IMR-90 (cell line): Measurements from ENCODE around the gene FNDC3A. TPM values are rescaled to one million over a fixed set of nuclear protein-coding genes. Genes with fewer than 3 reads are reported as not detected.

Source experiments
- ATAC-seq: fragments of 200-7000 bp; cut with Tn5 transposase; 2 replicates; pipeline ENCODE4 v1.9.1; 2020; ENCODE audit warnings: low read depth, mild to moderate bottlenecking, moderate library complexity
- BruUV-seq: library from RNA; stranded (reverse); fragments of 400-500 nt; replicated peaks from 2 replicates; lab custom pipeline; 2021; lab: Mats Ljungman, UMichigan
- CTCF ChIA-PET: fragments of 300-600 bp; formaldehyde crosslinking; extraction: SDS; loops from one replicate; lab custom pipeline; 2021; ENCODE audit warnings: antibody characterized with exemption; lab: Yijun Ruan, JAX
- POLR2A ChIA-PET: fragments of 300-600 bp; sonication (Branson Sonifier 250); formaldehyde crosslinking; loops from one replicate; lab custom pipeline; 2022; ENCODE audit warnings: antibody characterized with exemption; ENCODE audit not compliant: unreplicated experiment; lab: Charles Lee
- DNase-seq: peaks from one replicate; pipeline ENCODE4 v3.0.0; 2013
- H2AFZ ChIP-seq: replicated peaks from 2 replicates; pipeline ENCODE3; 2013; ENCODE audit warnings: low read length, mild to moderate bottlenecking; ENCODE audit not compliant: poor library complexity
- H2AK5ac ChIP-seq: 2 replicates; pipeline ENCODE4 v1.6.1; 2013; ENCODE audit warnings: low read depth, low read length, inconsistent platforms
- H2AK9ac ChIP-seq: replicated peaks from 2 replicates; pipeline ENCODE3; 2013; ENCODE audit warnings: mild to moderate bottlenecking, low read depth, low read length, moderate library complexity; ENCODE audit not compliant: poor library complexity
- H2BK120ac ChIP-seq: 2 replicates; pipeline ENCODE4 v1.6.1; 2013; ENCODE audit warnings: low read depth, low read length, inconsistent platforms
- H2BK15ac ChIP-seq: 3 replicates; pipeline ENCODE4 v1.6.1; 2013; ENCODE audit warnings: low read depth, low read length, inconsistent platforms
- H2BK20ac ChIP-seq: 2 replicates; pipeline ENCODE4 v1.6.1; 2013; ENCODE audit warnings: low read depth, mild to moderate bottlenecking, inconsistent platforms, low read length, moderate library complexity
- H2BK5ac ChIP-seq: 2 replicates; pipeline ENCODE4 v1.6.1; 2013; ENCODE audit warnings: mild to moderate bottlenecking, low read depth, low read length, inconsistent platforms; ENCODE audit not compliant: poor library complexity, severe bottlenecking
- H3K14ac ChIP-seq: replicated peaks from 2 replicates; pipeline ENCODE4 v1.6.1; 2013; ENCODE audit warnings: low read depth, low read length, inconsistent platforms
- H3K18ac ChIP-seq: 2 replicates; pipeline ENCODE4 v1.6.1; 2013; ENCODE audit warnings: low read depth, low read length, control low read depth
- H3K23ac ChIP-seq: 2 replicates; pipeline ENCODE4 v1.6.1; 2013; ENCODE audit warnings: low read depth, low read length, inconsistent platforms
- H3K27ac ChIP-seq: 2 replicates; pipeline ENCODE4 v1.5.1; 2013; ENCODE audit warnings: mild to moderate bottlenecking, control low read depth, low read length; ENCODE audit not compliant: insufficient read depth
- H3K27me3 ChIP-seq: 2 replicates; pipeline ENCODE4 v1.6.1; 2013; ENCODE audit warnings: low read length; ENCODE audit not compliant: control insufficient read depth, insufficient read depth
- H3K36me3 ChIP-seq: 2 replicates; pipeline ENCODE4 v1.6.1; 2013; ENCODE audit warnings: low read length, mixed read lengths; ENCODE audit not compliant: control insufficient read depth, insufficient read depth
- H3K4ac ChIP-seq: 2 replicates; pipeline ENCODE4 v1.6.1; 2013; ENCODE audit warnings: low read depth, low read length, inconsistent platforms
- H3K4me1 ChIP-seq: 2 replicates; pipeline ENCODE4 v1.6.1; 2013; ENCODE audit warnings: low read length, mixed read lengths; ENCODE audit not compliant: control insufficient read depth, insufficient read depth
- H3K4me2 ChIP-seq: 2 replicates; pipeline ENCODE4 v1.6.1; 2013; ENCODE audit warnings: low read depth, mild to moderate bottlenecking, control low read depth, low read length, moderate library complexity
- H3K4me3 ChIP-seq: 2 replicates; pipeline ENCODE4 v1.5.1; 2013; ENCODE audit warnings: low read depth, mild to moderate bottlenecking, control low read depth, low read length, moderate library complexity; ENCODE audit not compliant: insufficient read depth
- H3K56ac ChIP-seq: 2 replicates; pipeline ENCODE4 v1.6.1; 2013; ENCODE audit warnings: low read length, inconsistent platforms; ENCODE audit not compliant: insufficient read depth; ENCODE audit errors: extremely low read depth
- H3K79me1 ChIP-seq, 2 experiments: 2 replicates each; pipeline ENCODE4 v1.6.1; 2013; ENCODE audit warnings: low read length in 2 of 2, inconsistent platforms in 1 of 2, low read depth in 1 of 2
- H3K9ac ChIP-seq: 2 replicates; pipeline ENCODE4 v1.6.1; 2013; ENCODE audit warnings: low read depth, low read length, control low read depth
- H3K9me1 ChIP-seq: 2 replicates; pipeline ENCODE4 v1.6.1; 2013; ENCODE audit warnings: low read length, inconsistent platforms; ENCODE audit not compliant: insufficient read depth
- H3K9me3 ChIP-seq: 2 replicates; pipeline ENCODE4 v1.6.1; 2013; ENCODE audit warnings: low read length; ENCODE audit not compliant: control insufficient read depth, insufficient read depth
- H4K20me1 ChIP-seq: 2 replicates; pipeline ENCODE4 v1.6.1; 2013; ENCODE audit warnings: low read length, inconsistent platforms; ENCODE audit not compliant: insufficient read depth
- H4K5ac ChIP-seq: 2 replicates; pipeline ENCODE4 v1.6.1; 2013; ENCODE audit warnings: mild to moderate bottlenecking, low read depth, low read length, control low read depth
- H4K8ac ChIP-seq, 2 experiments: 2 replicates each; pipeline ENCODE4 v1.6.1; 2013; ENCODE audit warnings: low read depth in 2 of 2, low read length in 2 of 2, control low read depth in 1 of 2, inconsistent platforms in 1 of 2
- H4K91ac ChIP-seq: 2 replicates; pipeline ENCODE4 v1.6.1; 2013; ENCODE audit warnings: low read depth, low read length, inconsistent platforms; ENCODE audit not compliant: insufficient read depth
- BHLHE40 ChIP-seq: fragments of 150-350 bp; IDR thresholded peaks from 2 replicates; pipeline ENCODE4 v1.6.1; 2016; ENCODE audit warnings: mild to moderate bottlenecking, low read depth, low read length
- CHD1 ChIP-seq: IDR thresholded peaks from 2 replicates; pipeline ENCODE4 v1.6.1; 2012; ENCODE audit warnings: low read depth, low read length, improper control_type of control experiment
- CTCF ChIP-seq: conservative IDR thresholded peaks from 2 replicates; pipeline ENCODE4 v1.5.1; 2012; ENCODE audit warnings: mild to moderate bottlenecking, low read depth, low read length, improper control_type of control experiment
- FOS ChIP-seq: fragments of 150-350 bp; IDR thresholded peaks from 2 replicates; pipeline ENCODE4 v1.6.1; 2016; ENCODE audit warnings: low read depth, low read length
- MAFK ChIP-seq: IDR thresholded peaks from 2 replicates; pipeline ENCODE4 v1.6.1; 2012; ENCODE audit warnings: low read depth, low read length, improper control_type of control experiment
- MXI1 ChIP-seq: IDR thresholded peaks from 2 replicates; pipeline ENCODE4 v1.6.1; 2012; ENCODE audit warnings: low read depth, mild to moderate bottlenecking, low read length, moderate library complexity, borderline replicate concordance
- NFE2L2 ChIP-seq: fragments of 150-350 bp; IDR thresholded peaks from 2 replicates; pipeline ENCODE4 v1.6.1; 2016; ENCODE audit warnings: low read depth, mild to moderate bottlenecking, low read length
- RAD21 ChIP-seq: IDR thresholded peaks from 2 replicates; pipeline ENCODE4 v1.6.1; 2012; ENCODE audit warnings: low read length, improper control_type of control experiment
- RCOR1 ChIP-seq: IDR thresholded peaks from 2 replicates; pipeline ENCODE4 v1.6.1; 2012; ENCODE audit warnings: mild to moderate bottlenecking, low read length, improper control_type of control experiment; ENCODE audit not compliant: insufficient replicate concordance
- RFX5 ChIP-seq: IDR thresholded peaks from 2 replicates; pipeline ENCODE4 v1.8.0; 2012; ENCODE audit warnings: low read depth, mild to moderate bottlenecking, low read length, moderate library complexity
- SMC3 ChIP-seq: fragments of 150-350 bp; IDR thresholded peaks from 2 replicates; pipeline ENCODE4 v1.6.1; 2016; ENCODE audit warnings: low read depth, mild to moderate bottlenecking, antibody characterized with exemption, low read length, moderate library complexity
- USF2 ChIP-seq: fragments of 150-350 bp; IDR thresholded peaks from 2 replicates; pipeline ENCODE4 v1.6.1; 2017; ENCODE audit warnings: mild to moderate bottlenecking, antibody characterized with exemption, low read length, low read depth
- WGBS, 2 experiments: methylation state at CpG; one replicate each; pipeline versions ENCODE4 v1.1.5 to v1.1.7; 2013; ENCODE audit warnings: missing lambda C conversion rate in 2 of 2; ENCODE audit not compliant: insufficient read length in 1 of 2; ENCODE audit errors: extremely low coverage in 2 of 2; 5-methylcytosine and 5-hydroxymethylcytosine counted together
- dilution Hi-C: fragments of 300-500 bp; cut with HindIII; formaldehyde crosslinking; loops from one replicate; pipeline ENCODE4 v1.14.3; 2018; ENCODE audit warnings: low sequenced_read_pairs; ENCODE audit not compliant: unreplicated experiment
- in situ Hi-C: fragments of 300-500 bp; cut with MboI; formaldehyde crosslinking; loops from 3 replicates; pipeline ENCODE4 v1.14.3; 2019; ENCODE audit warnings: low sequenced_read_pairs, inconsistent platforms, mixed read lengths
- intact Hi-C: fragments of 100-400 bp; cut with micrococcal nuclease; formaldehyde crosslinking; loops from 2 replicates; pipeline ENCODE4 v1.10.0; 2022
- polyA plus RNA-seq, 3 experiments: library from polyadenylated mRNA; depleted of rRNA; stranded (reverse); fragments of >200 nt; gene quantifications; 2 replicates each; pipeline ENCODE4 v1.2.3, GENCODE V29; 2012; ENCODE audit warnings: low replicate concordance in 1 of 3
- total RNA-seq: library from RNA; depleted of rRNA; stranded (reverse); fragments of >200 nt; gene quantifications from 2 replicates; pipeline ENCODE4 v1.2.3, GENCODE V29; 2012

The FNDC3A gene
- total and polyA plus RNA-seq, 2 of the 4 experiments (the other 2 are of a cell fraction) = 29.2 to 60.4 TPM

- in situ Hi-C loops = no loop called here
- no peak overlapping the region for H3K4me2 ChIP-seq
- H2BK15ac ChIP-seq = no peak overlapping the region
- no peaks in the 10 kb centered on the region for H3K27me3 ChIP-seq
- POLR2A ChIA-PET = no interaction called here
- peaks cover 12% of the 10 kb centered on the region for H3K9me3 ChIP-seq
- no peak overlapping the region for H4K5ac ChIP-seq
- H2AFZ ChIP-seq = no peak overlapping the region
- TF ChIP-seq CTCF (no peak), CHD1 (no peak), USF2 (no peak), RFX5 (no peak), FOS (no peak), NFE2L2 (no peak), RCOR1 (no peak), MXI1 (no peak), RAD21 (no peak), SMC3 (no peak), BHLHE40 (no peak), MAFK (no peak)
- dilution Hi-C loops = no loop called here
- H2AK9ac ChIP-seq = no peak overlapping the region
- H3K4ac ChIP-seq = no peak overlapping the region
- H3K14ac ChIP-seq = no peak overlapping the region
- no peak overlapping the region for H2BK20ac ChIP-seq
- DNase-seq (no peak), ATAC-seq (no peak)
- H3K4me1 ChIP-seq = peaks cover 1% of the 10 kb centered on the region; the same call in 1 of the 2 replicates
- H3K9me1 ChIP-seq = peaks cover 12% of the 10 kb centered on the region
- H3K9ac ChIP-seq = no peak overlapping the region
- CTCF ChIA-PET = no interaction called here
- H2BK5ac ChIP-seq = no peak overlapping the region
- H2BK120ac ChIP-seq = no peak overlapping the region
- no TSS peak for BruUV-seq
- H3K27ac ChIP-seq = no peak overlapping the region
- no peak overlapping the region for H3K56ac ChIP-seq
- peaks cover 15% of the 10 kb centered on the region for H4K20me1 ChIP-seq
- H3K4me3 ChIP-seq = no peak overlapping the region
- H3K18ac ChIP-seq = no peak overlapping the region
- WGBS, 2 experiments = 100% methylated on average over 3 of the region's 7 CpGs; no CpG with 5 or more reads in 1 of the 2 experiments
- intact Hi-C loops = no loop called here
- no peak overlapping the region for H3K23ac ChIP-seq
- H3K79me1 ChIP-seq = peaks cover 31 to 32% of the 10 kb centered on the region in 2 experiments
- H2AK5ac ChIP-seq = no peak overlapping the region
- H4K8ac ChIP-seq = no peak overlapping the region
- peaks cover 24% of the 10 kb centered on the region for H3K36me3 ChIP-seq
- H4K91ac ChIP-seq = no peak overlapping the region
Measured at GRCh38 chr13:49164712-49165111, 189.0 kb downstream of the FNDC3A start.
